ENCODE results near the gene MAP7D1.
A peak's percentile ranks its signal among the peaks of the same experiment; 100 is the strongest.
"Not testable (repeated sequence)": the region's sequence is repeated elsewhere in the genome, so short reads cannot be mapped to it uniquely, and the experiment has no call there.

Gene MAP7D1

DNA sequence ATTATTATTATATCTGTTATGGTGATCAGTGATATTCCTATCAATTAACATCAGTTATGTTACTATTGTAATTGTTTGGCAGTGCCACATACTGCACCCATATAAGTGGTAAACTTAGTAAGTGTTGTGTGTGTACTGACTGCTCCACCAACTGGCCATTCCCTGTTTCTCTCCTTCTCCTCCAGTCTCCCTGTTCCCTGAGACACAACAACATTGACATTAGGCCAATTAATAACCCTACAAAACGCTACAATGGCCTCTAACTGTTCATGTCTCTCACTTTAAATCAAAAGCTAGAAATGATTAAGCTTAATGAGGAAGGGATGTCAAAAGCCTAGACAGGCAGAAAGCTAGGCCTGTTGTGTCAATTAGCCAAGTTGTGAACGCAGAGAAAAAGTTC lies 61.7 kb downstream of the MAP7D1 start:
- H3K4me1 Mint-ChIP-seq = no peaks in the 10 kb centered on the region
- H3K9me3 Mint-ChIP-seq = no peaks in the 10 kb centered on the region
- no peak overlapping the region for H3K27ac Mint-ChIP-seq
- ATAC-seq (no peak), DNase-seq (ENCODE audit: low spot score in 2 of 2) (no peak)
- no peaks in the 10 kb centered on the region for H3K36me3 Mint-ChIP-seq
- H3K4me3 Mint-ChIP-seq = no peak overlapping the region

DNA sequence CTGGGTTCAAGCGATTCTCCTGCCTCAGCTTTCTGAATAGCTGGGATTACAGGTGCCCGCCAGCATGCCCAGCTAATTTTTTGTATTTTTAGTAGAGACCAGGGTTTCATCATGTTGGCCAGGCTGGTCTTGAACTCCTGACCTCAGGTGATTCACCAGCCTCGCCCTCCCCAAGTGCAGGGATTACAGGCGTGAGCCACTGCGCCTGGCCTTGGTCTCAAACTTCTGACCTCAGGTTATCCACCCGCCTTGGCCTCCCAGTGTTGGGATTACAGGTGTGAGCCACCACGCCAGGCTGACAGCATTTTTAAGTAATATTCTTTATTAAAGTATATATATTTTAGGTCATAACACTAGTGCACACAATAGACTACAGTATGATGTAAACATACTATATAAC lies 65.9 kb downstream of the MAP7D1 start:
- not testable (repeated sequence) for DNase-seq (ENCODE audit: low spot score in 2 of 2); ATAC-seq; H3K27ac Mint-ChIP-seq; H3K9me3 Mint-ChIP-seq; H3K4me3 Mint-ChIP-seq
- Mint-ChIP-seq H3K36me3 (peaks cover 32% of the 10 kb centered on the region), H3K4me1 (peaks cover 20% of the 10 kb centered on the region)

DNA sequence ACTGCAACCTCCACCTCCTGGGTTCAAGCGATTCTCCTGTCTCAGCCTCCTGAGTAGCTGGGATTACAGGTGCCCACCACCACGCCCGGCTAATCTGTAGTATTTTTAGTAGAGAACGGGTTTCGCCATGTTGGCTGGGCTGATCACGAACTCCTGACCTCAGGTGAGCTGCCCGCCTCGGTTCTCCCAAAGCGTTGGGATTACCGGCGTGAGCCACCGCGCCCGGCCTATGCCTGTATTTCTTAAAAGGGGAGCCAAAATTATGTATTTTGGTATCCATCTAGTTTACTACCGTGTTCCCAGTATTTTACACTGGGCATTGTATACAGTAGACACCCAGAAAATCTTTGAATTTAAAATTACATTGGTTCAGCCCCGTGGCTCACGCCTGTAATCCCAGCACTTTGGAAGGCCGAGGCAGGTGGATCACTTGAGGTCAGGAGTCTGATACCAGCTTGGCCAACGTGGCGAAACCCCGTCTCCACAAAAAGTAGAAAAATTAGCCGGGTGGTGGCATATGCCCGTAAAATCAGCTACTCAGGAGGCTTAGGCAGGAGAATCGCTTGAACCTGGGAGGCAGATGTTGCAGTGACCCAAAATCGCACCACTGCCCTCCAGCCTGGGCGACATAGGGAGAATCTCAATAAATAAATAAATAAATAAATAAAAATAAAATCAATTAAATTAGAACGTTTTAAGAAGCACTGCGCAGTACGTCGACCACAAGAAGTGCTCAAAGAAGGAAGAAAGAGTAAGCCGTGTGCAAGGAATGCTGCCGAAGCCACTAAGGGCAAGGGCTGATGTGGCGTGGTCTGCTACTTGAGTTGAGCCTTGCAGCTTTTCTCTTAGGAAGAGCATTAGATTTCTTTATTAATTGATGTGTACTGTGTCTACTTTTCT lies 66.8 kb downstream of the MAP7D1 start:
- Mint-ChIP-seq H3K4me1 (peaks cover 28% of the 10 kb centered on the region), H3K36me3 (peaks cover 40% of the 10 kb centered on the region), H3K27ac (peak overlapping the region; percentile 96), H3K4me3 (peak overlapping the region; percentile 91), H3K9me3 (no peaks in the 10 kb centered on the region)
- ATAC-seq (no peak), DNase-seq (ENCODE audit: low spot score in 2 of 2) (no peak)

DNA sequence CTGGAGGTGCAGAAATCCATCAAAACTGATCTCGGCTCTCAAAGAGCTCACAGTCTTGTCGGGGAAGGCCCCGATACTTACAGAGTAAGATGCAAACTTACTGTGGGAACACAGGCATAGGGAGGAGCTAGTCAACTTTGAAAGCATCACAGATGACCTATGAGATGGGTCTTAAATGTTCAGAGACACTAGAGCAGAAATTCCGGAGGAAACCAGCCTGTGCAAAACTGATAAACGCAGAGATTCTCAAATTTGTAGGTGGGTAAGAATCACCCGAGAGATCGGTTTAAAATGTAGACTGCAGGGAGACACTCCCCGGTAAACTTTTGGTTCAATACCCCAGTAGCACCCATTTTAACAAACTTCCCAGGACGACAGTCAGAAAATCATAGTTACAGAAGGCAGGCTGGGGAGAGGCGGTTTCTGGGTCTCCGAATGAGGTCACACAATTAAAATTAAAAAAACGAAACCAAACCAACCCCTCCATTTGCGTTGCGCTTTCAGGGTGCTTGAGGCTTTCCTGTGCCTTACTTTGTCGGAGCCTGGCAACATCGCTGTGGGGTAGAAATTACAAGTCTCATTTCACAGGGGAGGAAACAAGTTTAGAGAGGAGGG lies 67.5 kb downstream of the MAP7D1 start:
- Mint-ChIP-seq H3K27ac (peak overlapping the region; percentile 96), H3K4me3 (peak overlapping the region; percentile 91), H3K4me1 (peaks cover 30% of the 10 kb centered on the region), H3K36me3 (peaks cover 48% of the 10 kb centered on the region), H3K9me3 (no peaks in the 10 kb centered on the region)
- ATAC-seq (peak; percentile 39), DNase-seq (ENCODE audit: low spot score in 2 of 2) (peak in 1 of 2 donors; percentile 26)

DNA sequence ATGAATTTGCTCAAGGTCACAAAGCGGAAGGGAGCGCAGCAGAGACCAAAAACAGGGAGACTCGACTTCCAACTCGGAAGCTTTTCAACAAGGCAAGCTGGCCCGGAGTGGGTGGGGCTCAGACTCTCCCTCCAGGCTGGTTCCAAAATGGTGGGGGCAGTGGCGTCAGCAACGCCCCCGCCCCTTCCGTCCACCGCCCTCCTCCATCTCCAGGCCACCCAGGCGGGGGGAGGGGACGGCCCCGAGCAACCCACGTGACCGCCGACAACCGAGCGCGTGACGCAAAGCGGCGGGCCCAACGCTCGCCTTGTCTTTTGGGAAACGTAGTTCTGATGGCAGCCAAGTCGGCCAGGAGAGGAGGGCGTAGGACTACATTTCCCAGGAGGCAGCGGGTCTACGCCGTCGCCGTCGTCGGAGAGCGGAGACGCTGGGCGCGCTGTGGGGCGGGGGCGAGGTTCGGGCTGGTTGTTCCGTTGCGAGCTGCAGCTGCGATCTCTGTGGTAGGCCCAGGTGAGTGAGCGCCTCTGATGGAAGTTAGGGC lies 68.1 kb downstream of the MAP7D1 start, which contains the start of gene THRAP3:
Gene THRAP3 (plus strand): TSS at position 448 of the 541 bp plus-strand sequence. CDS start 58,121 bp downstream, outside the sequence.
- Mint-ChIP-seq H3K4me1 (peaks cover 30% of the 10 kb centered on the region), H3K27ac (peak within 1 kb of the TSS; percentile 96), H3K9me3 (no peaks in the 10 kb centered on the region), H3K4me3 (peak within 1 kb of the TSS; percentile 91), H3K36me3 (peaks cover 54% of the 10 kb centered on the region)
- ATAC-seq (peak; percentile 97), DNase-seq (ENCODE audit: low spot score in 2 of 2) (peak; percentile 96 to 99)

DNA sequence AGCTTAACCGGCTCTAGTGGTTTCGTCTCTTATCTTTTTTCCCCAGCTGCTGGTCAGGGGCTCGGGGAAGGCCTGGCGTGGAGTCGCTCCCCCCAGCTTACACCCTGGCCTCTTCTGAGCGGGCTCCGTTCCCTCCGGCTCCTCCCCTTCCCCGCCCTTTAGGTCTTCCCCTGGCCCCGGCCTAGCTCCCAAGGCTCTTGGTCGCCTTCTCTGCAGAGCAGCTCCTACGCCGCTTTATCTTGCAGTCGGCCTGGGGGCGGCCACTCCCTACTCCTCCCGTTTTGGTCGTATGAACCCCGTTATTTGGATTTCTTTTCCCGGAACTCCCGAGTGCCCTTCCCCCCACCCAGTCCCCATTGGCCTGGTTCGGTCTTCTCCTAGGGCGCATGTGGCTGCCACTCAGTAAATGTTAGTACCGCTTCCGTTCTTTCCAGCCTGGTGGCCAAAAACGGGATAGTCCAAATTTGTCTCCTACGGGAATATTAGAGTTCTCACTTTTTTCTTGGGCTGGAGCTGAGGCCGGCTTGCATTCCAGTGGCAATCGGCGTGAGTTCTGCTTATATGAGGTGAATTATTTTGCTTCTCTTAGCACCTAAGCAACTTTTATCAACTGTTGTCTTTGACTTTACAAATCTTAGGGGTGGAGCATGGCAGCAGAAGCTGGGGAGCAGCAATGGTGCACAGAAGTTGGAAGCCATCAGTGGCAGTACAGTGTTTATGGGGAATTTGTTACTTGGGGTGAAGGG lies 68.8 kb downstream of the MAP7D1 start:
- peaks cover 60% of the 10 kb centered on the region for H3K36me3 Mint-ChIP-seq
- DNase-seq (ENCODE audit: low spot score in 2 of 2) = no peak

DNA sequence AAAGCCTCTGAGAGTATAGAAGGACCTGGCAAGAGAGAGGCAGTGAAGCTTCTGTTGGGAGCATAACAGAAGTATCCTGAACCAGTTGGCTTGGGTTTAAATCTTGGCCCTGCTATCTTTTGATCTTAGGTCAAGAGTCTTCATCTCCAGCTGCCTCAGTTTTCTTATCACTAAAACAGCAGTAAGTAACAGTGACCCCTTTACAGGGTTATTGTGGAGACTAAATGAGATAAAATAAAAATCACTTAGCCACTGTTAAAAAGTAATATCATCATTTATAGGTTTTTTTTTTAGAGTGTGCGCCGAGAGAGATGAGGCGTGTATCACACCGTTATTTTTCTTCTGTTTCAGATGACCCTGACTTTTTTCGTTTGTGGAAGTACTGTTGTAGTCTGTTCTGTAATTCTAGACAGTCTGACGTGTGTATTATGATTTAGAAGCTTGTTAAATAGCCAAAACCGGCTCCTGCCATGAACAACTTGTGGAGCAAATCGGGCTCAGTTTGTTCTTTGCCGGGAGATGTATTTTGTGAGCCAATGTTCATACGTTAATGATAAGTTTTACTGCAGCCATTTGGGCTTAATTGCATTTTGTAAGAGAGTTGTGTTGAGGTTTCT lies 69.4 kb downstream of the MAP7D1 start:
- peak overlapping the region; percentile 96 for H3K27ac Mint-ChIP-seq
- peaks cover 30% of the 10 kb centered on the region for H3K4me1 Mint-ChIP-seq
- ATAC-seq = no peak
- DNase-seq (ENCODE audit: low spot score in 2 of 2) = no peak
- peaks cover 67% of the 10 kb centered on the region for H3K36me3 Mint-ChIP-seq
- no peaks in the 10 kb centered on the region for H3K9me3 Mint-ChIP-seq
- H3K4me3 Mint-ChIP-seq = peak overlapping the region; percentile 91

More for the DNA sequence above, 68.8 kb downstream of the MAP7D1 start:
- ATAC-seq = peak; percentile 83
- H3K4me3 Mint-ChIP-seq = peak overlapping the region; percentile 91
- peak overlapping the region; percentile 96 for H3K27ac Mint-ChIP-seq
- H3K4me1 Mint-ChIP-seq = peaks cover 30% of the 10 kb centered on the region
- H3K9me3 Mint-ChIP-seq = no peaks in the 10 kb centered on the region

DNA sequence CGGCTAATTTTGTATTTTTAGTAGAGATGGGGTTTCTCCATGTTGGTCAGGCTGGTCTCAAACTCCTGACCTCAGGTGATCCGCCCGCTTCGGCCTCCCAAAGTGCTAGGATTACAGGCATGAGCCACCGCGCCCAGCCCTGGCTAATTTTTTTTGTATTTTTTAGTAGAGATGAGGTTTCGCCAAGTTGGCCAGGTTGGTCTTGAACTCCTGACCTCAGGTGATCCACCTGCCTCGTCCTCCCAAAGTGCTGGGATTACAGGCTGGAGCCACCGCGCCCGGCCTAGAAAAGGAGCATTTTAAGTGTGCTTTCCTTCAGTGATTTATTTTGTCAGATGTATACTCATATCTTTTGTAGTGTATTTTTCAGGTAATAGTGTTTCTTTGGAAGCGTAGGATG lies 74.3 kb downstream of the MAP7D1 start:
- not testable (repeated sequence) for H3K27ac Mint-ChIP-seq; H3K4me3 Mint-ChIP-seq; ATAC-seq; H3K9me3 Mint-ChIP-seq; DNase-seq (ENCODE audit: low spot score in 2 of 2)
- Mint-ChIP-seq H3K4me1 (peaks cover 48% of the 10 kb centered on the region), H3K36me3 (peaks cover 100% of the 10 kb centered on the region)
